ENCODE measurements around the gene CFAP65.

CFAP65 gene

GRCh38 chr2:219084791-219085190 is 43.5 kb upstream of the CFAP65 start:
- no peak overlapping the region for H3K4me3 ChIP-seq (ENCODE audit: low read depth, low read length)
- no peak for DNase-seq (ENCODE audit: low read depth)
- no peak for TF ChIP-seq CTCF (conservative IDR thresholded peaks at IDR 0.05; ENCODE audit: low read depth, low read length)

- no peak for TF ChIP-seq CTCF (conservative IDR thresholded peaks at IDR 0.05; ENCODE audit: low read depth, low read length)
- DNase-seq (ENCODE audit: low read depth) = no peak
- H3K4me3 ChIP-seq (ENCODE audit: low read depth, low read length) = no peak overlapping the region
Measured at GRCh38 chr2:219082332-219082958, 41.1 kb upstream of the CFAP65 start.

GRCh38 chr2:219081701-219082331 is 40.5 kb upstream of the CFAP65 start:
- no peak overlapping the region for H3K4me3 ChIP-seq (ENCODE audit: low read depth, low read length)
- TF ChIP-seq CTCF (conservative IDR thresholded peaks at IDR 0.05; ENCODE audit: low read depth, low read length) = no peak
- DNase-seq (ENCODE audit: low read depth) = no peak

GRCh38 chr2:219081096-219081495 is 39.8 kb upstream of the CFAP65 start:
- DNase-seq (ENCODE audit: low read depth) = no peak
- H3K4me3 ChIP-seq (ENCODE audit: low read depth, low read length) = no peak overlapping the region
- no peak for TF ChIP-seq CTCF (conservative IDR thresholded peaks at IDR 0.05; ENCODE audit: low read depth, low read length)

- TF ChIP-seq CTCF (conservative IDR thresholded peaks at IDR 0.05; ENCODE audit: low read depth, low read length) = no peak
- no peak for DNase-seq (ENCODE audit: low read depth)
- H3K4me3 ChIP-seq (ENCODE audit: low read depth, low read length) = no peak overlapping the region
Measured at GRCh38 chr2:219079417-219079816, 38.1 kb upstream of the CFAP65 start.

- TF ChIP-seq CTCF (conservative IDR thresholded peaks at IDR 0.05; ENCODE audit: low read depth, low read length) = no peak
- H3K4me3 ChIP-seq (ENCODE audit: low read depth, low read length) = no peak overlapping the region
- no peak for DNase-seq (ENCODE audit: low read depth)
Measured at GRCh38 chr2:219078951-219079350, 37.6 kb upstream of the CFAP65 start.

- DNase-seq (ENCODE audit: low read depth) = no peak
- peak; percentile 35 for TF ChIP-seq CTCF (conservative IDR thresholded peaks at IDR 0.05; ENCODE audit: low read depth, low read length)
- H3K4me3 ChIP-seq (ENCODE audit: low read depth, low read length) = no peak overlapping the region
Measured at GRCh38 chr2:219078126-219078525, 36.8 kb upstream of the CFAP65 start.
